ENCODE data around the gene ZNF573.
"Not testable (repeated sequence)": the region's sequence is repeated elsewhere in the genome, so short reads cannot be mapped to it uniquely, and the experiment has no call there.

ZNF573 gene

DNA sequence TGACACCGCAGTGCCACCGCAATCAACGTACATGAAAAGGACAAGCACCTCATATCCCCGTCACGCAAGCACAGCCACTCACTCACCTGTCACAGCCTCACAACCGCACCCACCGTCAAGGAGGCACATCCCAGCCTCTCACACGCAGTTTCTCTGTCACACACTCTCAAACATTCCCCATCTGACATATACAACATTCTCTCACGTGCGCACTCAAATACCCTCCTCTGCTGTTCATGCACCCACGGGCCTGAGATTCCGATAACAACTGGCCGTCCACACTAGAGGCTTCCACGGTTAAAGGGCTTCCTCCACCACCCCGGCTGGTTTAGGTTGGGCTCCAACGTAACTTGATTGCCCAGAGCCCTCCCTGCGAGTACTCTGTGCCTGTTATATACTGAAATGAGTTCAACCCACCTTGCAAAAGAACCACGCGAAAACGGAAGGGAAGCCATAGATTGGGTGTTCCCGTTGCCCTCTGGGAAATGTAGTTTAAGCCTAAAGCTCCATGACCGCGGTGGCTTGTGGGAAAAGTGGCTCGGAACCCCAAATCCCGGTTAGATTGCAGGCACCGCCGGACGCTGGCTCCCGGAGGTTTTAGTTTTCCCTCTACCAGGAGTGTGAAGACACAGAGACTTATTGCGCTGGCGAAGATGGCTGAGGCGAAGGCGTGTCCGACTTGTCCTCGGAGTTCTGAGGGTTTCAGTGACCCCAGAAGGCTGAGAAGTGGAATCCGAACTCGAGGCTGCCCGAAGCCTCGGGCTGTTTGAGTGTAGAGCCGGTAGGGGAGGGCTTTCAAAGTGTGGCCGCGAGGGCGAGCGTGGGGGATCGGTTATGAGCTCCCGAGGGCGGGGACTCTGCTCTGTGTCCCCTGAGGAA lies at the start of gene ZNF573:
TSS of gene ZNF573 (minus strand) at position 460 of the 879 bp plus-strand sequence. CDS start 5,857 bp downstream, outside the sequence.
- peak; percentile 87 for DNase-seq

DNA sequence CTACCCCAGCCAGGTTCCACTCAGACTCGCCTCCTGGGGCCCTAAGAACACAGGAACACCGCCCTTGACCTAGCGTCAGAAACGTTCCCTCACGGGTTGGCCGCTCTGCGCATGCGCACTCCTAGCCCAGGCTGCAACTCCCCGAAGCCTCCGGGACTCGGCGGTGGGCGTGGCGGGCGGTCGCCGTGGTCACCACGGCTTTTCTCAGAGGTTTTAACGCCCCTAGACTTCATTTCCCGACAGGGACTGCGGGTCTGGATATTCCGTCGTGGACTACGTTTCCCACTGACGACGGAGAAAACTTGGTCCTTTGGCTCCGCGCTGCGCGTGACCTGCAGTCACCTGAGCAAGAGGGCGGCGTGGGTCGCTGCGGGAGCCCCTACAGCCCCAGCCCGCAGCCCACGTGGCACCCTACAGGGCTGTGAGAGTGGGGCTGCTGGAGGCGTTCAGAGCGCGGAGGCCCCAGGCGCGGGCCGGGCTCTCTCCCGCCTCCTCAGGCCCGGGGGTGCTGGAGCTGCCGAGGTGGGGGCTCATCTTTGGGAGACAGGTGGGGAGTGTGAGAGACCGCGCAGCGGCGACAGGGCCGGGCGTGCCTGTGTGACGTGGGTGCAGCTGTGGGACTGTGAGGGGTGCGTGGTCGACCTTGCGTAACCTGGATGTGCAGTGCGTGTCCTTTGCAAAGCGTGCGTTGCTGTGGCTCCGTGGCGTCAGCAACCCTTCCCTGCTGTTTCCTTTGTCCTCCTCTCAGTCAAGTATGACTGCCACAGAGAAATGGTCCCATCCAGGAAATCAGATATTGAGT lies 38.0 kb upstream of the ZNF573 start:
- peak; percentile 49 for DNase-seq

DNA sequence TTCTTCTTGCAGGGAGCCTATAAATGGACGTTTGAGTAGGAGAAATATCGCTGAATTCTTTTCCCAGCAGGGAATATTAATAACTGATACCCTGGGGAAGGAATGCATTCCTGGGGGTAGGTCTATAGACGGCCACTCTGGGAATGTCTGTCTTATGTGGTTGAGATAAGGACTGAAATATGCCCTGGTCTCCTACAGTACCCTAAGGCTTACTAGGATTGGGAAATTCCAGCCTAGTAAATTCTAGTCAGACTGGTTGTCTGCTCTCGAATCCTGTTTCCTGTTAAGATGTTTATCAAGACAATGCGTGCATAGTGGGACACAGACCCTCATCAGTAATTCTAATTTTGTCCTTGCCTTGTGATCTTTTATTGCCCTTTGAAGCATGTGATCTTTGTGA lies 36.2 kb upstream of the ZNF573 start:
- not testable (repeated sequence) for DNase-seq

DNA sequence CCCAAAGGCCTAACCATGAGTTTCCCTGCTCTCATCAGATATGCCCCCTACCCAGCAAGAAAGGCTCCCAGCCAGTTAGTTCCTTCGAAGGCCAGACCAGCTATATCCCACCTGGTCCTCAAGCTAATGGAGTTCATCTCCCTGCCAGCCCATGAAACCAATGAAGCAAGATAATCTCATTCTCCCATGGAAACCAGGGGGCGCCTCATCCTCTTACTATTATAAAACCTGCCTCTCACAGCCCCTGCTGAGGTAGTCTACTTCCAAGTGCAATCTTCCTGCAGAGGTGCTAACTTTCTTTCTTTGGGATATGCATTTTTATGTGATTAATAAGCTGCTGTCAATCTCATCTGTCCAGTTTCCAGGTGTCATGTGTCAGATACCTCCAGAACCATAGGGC lies 34.0 kb upstream of the ZNF573 start:
- DNase-seq: no peak

DNA sequence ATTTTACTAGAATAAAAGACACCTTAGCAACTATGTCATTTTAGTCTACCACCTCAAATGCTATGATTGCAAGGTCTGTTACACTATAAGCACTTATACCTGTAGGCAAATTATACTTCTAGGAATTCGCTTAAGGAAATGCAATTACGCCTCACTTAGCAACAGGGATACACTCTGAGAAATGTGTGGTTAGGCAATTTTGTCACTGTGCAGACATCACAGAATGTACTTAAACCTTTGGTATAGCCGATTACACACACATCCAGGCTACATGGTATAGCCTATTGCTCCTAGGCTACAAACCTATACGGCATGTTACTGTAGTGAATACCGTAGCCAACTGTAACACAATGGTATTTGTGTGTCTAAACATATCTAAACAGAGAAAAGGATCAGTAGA lies 30.0 kb upstream of the ZNF573 start:
- DNase-seq: no peak

DNA sequence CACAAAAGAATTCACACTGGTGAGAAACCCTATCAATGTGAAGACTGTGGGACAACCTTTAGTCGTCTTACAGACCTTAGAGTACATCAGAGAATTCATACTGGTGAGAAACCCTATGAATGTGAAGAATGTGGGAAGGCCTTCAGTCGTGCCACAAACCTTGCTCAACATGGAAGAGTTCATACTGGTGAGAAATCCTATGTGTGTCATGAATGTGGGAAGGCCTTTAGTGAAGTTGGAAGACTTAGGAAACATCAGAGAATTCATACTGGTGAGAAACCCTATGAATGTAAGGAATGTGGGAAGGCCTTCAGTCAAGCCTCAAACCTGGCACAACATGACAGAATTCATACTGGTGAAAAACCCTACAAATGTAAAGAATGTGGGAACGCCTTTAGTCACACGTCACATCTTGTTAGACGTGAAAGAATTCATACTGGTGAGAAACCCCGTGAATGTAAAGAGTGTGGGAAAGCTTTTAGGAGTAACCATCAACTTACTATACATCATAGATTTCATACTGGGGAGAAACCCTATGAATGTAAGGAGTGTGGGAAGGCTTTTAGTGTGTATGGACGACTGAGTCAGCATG lies 24.0 kb upstream of the ZNF573 start:
- no peak for DNase-seq

DNA sequence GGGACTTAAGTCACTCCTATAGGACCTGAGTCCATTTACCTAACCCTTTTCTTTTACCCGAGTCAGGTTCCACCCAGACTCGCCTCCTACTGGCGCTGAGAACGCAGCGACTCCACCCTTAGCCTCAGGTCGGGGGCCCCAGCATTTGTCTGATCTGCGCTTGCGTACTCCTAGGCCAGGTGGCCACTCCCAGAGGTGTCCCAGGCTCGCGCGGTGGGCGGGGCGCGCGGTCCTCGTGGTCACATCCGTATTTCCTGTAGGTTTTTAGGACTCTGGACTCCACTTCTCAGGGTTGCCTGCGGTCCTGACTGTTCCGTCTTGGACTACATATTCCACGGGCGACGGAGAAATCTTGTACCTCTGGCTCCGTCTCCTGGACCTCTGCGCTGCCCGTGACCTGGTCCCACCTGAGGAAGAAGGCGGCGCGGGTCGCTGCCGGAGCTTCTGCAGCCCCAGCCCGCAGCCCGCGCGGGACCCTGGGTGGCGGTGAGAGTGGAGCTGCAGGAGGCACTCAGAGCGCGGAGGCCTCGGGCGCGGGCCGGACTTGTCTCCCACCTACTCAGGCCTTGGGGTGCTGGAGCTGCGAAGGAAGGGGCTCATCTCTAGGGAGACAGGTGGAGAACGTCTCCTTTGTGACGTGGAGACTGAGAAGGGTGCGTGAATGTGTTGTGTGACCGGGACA lies 11.0 kb upstream of the ZNF573 start:
- no peak for DNase-seq

DNA sequence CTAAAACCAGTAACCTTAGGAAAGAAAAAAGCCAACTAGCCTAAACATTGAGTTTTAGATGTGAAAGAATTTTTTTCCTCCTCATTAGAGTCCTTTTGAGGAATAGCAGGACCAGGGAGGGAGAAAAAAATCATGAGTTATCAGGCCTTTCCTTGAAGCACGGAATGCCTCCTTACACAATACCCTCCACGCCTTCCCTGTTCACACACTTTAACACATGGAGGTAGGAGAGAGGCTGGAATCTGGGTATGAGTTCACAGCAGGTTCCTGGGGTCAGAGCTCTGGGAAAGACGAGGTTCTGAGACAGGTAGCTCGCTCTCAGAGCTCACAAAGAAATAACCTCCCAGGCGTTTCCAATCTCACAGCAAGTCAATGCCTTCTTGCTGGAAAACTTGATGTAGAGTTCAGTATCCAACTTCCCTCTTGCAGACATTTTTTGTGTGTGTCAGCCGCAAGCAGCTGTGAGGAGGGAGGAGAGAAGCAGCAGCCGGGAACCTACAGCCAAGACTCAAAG lies 716 bp downstream of the ZNF573 start:
- no peak for DNase-seq

DNA sequence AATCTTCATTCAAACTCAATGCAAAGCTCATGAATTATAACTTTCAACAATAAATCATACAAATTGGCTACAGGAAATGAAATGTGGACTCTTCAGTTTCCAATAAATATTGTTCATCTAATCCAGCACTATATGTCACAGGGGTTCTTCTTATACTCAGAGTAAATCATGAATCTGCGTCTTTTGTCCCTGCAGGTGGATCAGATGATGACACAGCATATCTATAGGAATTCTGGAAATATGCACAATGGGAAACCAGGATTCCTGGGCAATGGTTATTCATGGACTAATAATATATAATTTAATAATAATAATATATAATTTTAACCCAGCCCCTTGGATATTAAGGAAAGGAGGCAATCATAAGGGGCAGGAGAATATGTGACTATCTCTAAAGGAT lies 8.4 kb downstream of the ZNF573 start:
- no peak for DNase-seq

DNA sequence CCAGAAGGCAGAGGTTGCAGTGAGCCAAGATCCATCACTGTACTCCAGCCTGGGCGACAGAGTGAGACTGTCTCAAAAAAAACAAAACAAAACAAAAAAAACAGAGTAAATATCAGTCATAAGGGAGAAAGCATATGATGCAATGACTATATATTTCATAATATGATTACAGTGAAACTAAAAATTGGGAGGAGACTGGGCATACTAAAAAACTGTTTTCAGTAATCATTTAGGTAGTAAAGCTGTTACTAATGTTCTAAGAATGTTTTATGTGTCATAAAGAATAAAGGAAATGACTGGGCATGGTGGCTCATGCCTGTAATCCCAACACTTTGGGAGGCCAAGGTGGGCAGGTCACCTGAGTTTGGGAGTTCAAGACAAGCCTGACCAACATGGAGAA lies 15.9 kb downstream of the ZNF573 start:
- peak in 1 of 2 experiments; percentile 29 for DNase-seq

DNA sequence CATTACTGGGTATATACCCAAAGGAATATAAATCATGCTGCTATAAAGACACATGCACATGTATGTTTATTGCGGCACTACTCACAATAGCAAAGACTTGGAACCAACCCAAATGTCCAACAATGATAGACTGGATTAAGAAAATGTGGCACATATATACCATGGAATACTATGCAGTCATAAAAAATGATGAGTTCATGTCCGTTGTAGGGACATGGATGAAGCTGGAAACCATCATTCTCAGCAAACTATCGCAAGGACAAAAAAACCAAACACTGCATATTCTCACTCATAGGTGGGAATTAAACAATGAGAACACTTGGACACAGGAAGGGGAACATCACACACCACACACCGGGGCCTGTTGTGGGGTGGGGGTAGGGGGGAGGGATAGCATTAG lies 21.7 kb downstream of the ZNF573 start:
- not testable (repeated sequence) for DNase-seq

DNA sequence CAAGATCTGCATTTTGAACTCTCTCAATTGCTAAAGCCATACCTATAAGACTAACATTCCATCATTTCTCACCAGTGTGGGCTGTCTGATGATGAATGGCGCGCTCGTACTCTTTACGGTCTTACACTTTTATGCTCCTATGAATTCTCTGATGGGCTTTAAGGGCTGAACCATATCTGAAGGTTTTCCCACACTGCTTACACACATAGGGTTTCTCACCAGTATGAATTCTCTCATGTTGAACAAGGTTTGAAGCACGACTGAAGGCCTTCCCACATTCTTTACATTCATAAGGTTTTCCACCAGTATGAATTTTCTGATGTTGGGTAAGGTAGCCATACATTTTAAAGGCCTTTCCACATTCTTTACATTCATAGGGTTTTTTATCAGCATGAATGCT lies 41.0 kb downstream of the ZNF573 start:
- no peak for DNase-seq

DNA sequence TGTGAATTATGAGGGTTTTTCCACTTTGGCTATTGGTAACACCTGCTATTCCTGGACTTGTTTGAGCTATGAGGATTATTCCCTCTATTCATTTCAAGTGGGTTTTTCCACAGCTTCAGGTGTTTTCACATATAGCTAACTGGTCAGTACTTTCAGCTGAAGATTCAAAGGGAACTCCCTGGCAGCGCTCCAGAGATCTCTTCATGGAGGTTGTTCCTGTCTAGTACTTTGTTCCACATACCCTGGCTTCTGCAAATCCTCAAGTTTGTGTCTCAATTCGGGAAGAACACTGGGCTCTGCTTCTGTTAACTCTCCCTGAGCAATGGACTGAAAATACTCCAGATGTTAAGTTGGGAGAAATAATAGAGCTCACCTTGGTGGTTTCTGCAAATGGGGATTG lies 54.2 kb downstream of the ZNF573 start:
- no peak for DNase-seq

DNA sequence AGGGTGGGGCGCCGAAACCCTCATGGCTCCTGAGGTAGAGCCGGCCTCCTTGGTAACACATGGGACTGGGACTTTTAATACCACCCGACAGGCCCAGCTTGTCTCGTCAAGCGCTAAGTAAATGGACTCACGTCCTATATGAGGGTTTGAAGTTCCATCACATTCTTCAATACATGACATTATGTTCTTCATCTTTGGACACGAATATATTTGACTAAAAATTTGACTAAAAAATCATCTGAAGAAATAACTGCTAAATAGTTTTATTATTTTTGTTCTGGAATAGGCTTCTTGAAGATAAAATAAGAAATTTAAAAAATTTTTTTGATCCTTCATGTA lies 59.5 kb downstream of the ZNF573 start:
- DNase-seq: no peak

DNA sequence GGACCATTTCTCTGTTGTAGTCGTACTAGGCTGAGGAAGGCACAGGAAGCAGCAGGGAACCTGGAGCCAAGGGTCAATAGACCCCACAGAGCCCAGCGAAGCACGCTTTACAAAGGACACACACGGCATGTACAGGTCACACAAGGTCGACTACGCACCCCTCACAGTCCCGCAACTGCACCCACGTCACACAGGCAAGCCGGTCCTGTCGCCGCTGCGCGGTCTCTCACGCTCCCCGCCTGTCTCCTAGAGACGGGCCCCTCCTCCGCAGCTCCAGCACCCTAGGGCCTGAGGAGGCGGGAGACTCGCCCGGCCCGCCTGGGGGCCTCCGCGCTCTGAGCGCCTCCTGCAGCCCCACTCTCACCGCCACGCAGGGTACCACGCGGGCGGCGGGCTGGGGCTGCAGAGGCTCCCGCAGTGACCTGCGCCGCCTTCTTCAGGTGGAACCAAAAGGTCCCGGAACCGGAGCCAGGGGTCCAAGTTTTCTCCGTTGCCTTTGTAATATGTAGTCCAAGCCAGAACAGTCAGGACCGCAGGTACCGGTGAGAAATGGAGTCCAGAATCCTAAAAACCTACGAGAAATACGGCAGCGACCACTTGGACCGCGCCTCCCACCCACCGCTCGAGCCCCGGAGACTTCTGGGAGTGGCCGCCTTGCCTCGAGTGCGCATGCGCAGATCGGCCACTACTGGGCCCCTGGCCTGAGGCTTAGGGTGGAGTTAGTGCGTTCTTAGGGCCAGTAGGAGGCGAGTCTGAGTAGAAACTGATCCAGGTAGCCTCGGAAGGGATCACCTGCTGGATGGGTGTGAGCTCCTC lies 60.1 kb downstream of the ZNF573 start, which contains the start of gene ZNF607:
TSS of gene ZNF607 (minus strand) at position 651 of the 816 bp plus-strand sequence. CDS start 8,143 bp downstream, outside the sequence.
- DNase-seq: peak; percentile 89 to 91

DNA sequence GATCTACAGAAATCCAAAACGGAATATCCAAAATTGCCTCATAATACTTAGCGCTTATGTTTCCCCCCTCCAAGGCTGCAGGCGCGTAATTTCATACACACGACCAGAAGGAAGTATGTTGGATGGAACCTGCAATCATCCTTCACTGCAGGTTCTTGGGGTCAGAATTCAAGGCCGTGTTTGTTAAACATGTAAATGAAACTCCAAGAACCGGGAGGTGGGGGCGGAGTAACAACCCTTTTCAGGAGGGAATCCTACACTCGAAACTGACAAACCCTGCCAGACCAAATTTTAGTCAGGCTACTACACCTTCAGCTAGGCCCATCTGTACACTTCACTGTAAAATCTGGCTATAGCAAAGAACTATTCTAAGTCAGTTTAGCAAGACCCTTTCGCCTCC lies 61.1 kb downstream of the ZNF573 start:
- no peak for DNase-seq

DNA sequence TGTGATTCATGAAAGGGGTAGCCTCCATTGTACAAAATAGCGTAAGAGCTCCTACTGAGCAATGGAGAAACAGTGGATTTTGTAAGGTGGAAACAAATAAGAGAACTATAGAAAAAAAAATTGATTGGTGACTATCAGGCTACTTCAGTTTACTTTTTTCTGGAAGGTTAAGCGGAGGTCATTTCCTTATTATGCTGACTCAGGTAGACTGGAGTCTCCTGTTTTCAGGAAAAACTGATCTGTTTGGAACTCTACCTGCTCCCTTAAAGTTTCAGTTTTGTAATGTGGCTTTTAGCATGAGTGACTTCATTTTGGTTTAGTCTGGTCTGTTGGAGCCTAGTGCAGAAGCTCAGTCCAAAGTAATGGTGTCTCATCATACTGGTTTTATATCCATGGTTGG lies 63.2 kb downstream of the ZNF573 start:
- no peak for DNase-seq

DNA sequence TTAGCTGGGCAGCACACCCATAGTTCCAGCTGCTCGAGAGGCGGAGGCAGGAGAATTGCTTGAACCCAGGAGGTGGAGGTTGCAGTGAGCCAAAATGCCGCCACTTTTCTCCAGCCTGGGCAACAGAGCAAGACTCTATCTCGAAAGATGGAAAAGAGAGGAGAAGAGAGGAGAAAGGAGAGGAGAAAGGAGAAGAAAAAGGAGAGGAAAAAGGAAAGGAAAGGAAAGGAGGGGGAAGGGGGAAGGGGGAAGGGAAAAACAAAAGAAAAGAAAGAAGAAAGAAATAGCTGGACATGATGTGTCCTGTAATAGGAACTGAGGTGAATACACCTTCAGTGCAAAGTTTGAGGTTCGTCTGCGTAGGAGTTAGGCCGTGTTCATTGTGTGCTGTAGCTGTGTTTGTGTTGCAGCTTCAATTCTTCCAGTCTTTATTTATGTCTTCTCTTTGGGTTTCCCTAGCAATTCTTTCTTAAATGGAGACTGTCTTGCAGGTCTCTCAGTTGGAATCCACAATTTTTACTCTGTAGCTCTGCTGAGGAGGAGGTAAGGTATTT lies 73.3 kb downstream of the ZNF573 start:
- DNase-seq: no peak

DNA sequence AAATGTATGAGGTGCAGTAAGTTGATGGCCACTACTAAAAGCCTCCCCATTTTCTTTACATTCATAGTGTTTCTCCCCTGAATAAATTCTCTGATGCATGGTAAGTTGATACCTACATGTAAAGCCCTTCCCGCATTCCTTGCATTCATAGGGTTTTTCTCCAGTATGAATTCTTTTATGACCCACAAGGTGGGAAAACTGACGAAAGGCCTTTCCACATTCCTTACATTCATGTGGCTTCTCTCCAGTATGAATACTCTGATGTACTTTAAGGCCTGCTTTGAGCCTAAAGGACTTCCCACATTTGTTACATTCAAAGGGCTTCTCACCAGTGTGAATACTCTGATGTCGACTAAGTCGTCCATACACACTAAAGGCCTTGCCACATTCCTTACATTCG lies 80.3 kb downstream of the ZNF573 start:
- DNase-seq: no peak

DNA sequence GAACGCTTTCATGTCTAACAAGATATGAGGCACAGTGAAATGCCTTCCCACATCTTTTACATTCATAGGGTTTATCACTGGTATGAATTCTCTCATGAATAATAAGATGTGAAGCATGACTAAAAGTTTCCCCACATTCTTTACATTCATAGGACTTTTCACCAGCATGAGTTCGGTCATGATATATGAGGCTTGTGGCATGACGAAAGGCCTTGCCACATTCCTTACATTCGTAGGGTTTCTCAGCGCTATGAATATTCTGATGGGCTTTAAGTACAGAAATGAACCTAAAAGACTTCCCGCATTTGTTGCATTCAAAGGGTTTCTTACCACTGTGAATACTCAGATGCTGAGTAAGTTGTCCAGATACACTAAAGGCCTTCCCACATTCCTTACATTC lies 81.2 kb downstream of the ZNF573 start:
- no peak for DNase-seq

DNA sequence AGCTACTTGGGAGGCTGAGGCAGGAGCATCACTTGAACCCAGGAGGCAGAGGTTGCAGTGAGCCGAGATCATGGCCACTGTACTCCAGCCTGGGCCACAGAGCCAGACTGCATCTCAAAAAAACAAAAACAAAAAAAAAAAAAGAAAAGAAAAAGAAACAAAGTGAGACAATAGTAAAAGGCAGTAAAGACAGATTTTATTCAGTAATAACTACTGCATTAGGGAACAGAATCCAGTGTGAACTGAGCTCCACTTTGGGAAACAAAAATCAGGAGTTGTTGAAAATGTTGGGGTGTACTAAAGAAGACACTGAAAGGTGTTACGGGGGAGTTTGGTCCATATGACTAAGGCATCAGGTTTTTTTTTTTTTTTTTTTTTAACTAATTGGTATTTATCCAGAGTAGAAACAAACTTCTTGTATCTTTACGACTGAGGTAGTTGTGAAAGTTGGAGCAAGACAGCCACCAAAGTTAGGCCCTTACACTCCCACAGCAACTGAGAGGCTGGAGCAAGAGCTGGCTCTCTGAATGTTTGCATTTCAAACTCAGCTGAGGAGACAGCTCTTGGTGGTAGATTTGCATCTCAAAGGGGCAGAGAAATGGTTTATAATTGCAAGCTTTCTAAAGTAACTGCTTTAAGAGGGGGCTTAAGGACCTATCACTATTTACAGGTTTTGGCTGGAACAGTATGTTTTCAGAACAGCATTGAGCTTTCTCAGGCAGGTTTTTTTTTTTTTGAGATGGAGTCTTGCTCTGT lies 84.1 kb downstream of the ZNF573 start:
- DNase-seq: no peak
